DND-41 (cell line): ENCODE data around the gene DIRAS1.

Source experiments
- ATAC-seq: fragments of 200-7000 bp; cut with Tn5 transposase; 3 replicates; pipeline ENCODE4 v1.9.1; 2021; ENCODE audit warnings: low read depth; ENCODE audit not compliant: insufficient read depth
- DNase-seq: peaks from one replicate; pipeline ENCODE4 v3.0.0-alpha.2; 2020
- H2AFZ ChIP-seq: 2 replicates; pipeline ENCODE4 v1.6.0; 2012; ENCODE audit warnings: low read depth, low read length
- H3K27ac ChIP-seq: 2 replicates; pipeline ENCODE4 v1.5.1; 2012; ENCODE audit warnings: low read length, inconsistent platforms
- H3K27me3 ChIP-seq: fragments of 200-600 bp; sonication (generic); 2 replicates; pipeline ENCODE4 v1.6.0; 2012; ENCODE audit warnings: low read length, mild to moderate bottlenecking, inconsistent platforms; ENCODE audit not compliant: insufficient read depth, poor library complexity
- H3K36me3 ChIP-seq: 2 replicates; pipeline ENCODE4 v1.5.1; 2012; ENCODE audit warnings: low read length, inconsistent platforms; ENCODE audit not compliant: insufficient read depth
- H3K4me1 ChIP-seq: 2 replicates; pipeline ENCODE4 v1.5.1; 2012; ENCODE audit warnings: mild to moderate bottlenecking, low read length; ENCODE audit not compliant: insufficient read depth
- H3K4me2 ChIP-seq: 2 replicates; pipeline ENCODE4 v1.6.0; 2012; ENCODE audit warnings: mild to moderate bottlenecking, moderate library complexity, low read length, inconsistent platforms; ENCODE audit not compliant: insufficient read depth
- H3K4me3 ChIP-seq, 2 experiments: fragments of 200-600 bp in 1 of 2; shearing (Covaris generic) in 1 of 2; 2 replicates each; pipeline ENCODE4 v1.5.1; 2012 to 2016; ENCODE audit warnings: inconsistent platforms in 2 of 2, low read length in 2 of 2, mild to moderate bottlenecking in 2 of 2, low read depth in 1 of 2, moderate library complexity in 1 of 2
- H3K79me2 ChIP-seq: 2 replicates; pipeline ENCODE4 v1.6.0; 2012; ENCODE audit warnings: low read length, inconsistent platforms; ENCODE audit not compliant: insufficient read depth
- H3K9ac ChIP-seq: 2 replicates; pipeline ENCODE4 v1.6.0; 2012; ENCODE audit warnings: low read depth, mild to moderate bottlenecking, inconsistent platforms, low read length, moderate library complexity
- H3K9me3 ChIP-seq: 2 replicates; pipeline ENCODE4 v1.5.1; 2012; ENCODE audit warnings: low read length, moderate library complexity, mild to moderate bottlenecking, inconsistent platforms; ENCODE audit not compliant: insufficient read depth, severe bottlenecking
- H4K20me1 ChIP-seq: 2 replicates; pipeline ENCODE4 v1.6.0; 2012; ENCODE audit warnings: low read length; ENCODE audit not compliant: insufficient read depth
- CTCF ChIP-seq: IDR thresholded peaks from 2 replicates; pipeline ENCODE4 v1.5.1; 2012; ENCODE audit warnings: borderline replicate concordance, low read length, moderate library complexity, mild to moderate bottlenecking; ENCODE audit not compliant: poor library complexity, severe bottlenecking; ENCODE audit errors: extremely low read depth
- EZH2 ChIP-seq: IDR thresholded peaks from 3 replicates; pipeline ENCODE4 v1.6.1; 2012; ENCODE audit warnings: borderline replicate concordance, low read depth, mild to moderate bottlenecking, moderate library complexity, low read length, inconsistent platforms; ENCODE audit not compliant: severe bottlenecking

DIRAS1 gene

GRCh38 chr19:2701361-2702169 lies 19.6 kb downstream of the DIRAS1 start:
- Histone ChIP-seq H3K4me1 (no peaks in the 10 kb centered on the region), H3K4me2 (no peak overlapping the region), H3K4me3 (no peak overlapping the region), H3K9me3 (no peaks in the 10 kb centered on the region), H3K36me3 (no peaks in the 10 kb centered on the region), H3K27ac (no peak overlapping the region), H3K9ac (no peak overlapping the region), H4K20me1 (no peaks in the 10 kb centered on the region; the same call in 1 of the 2 replicates), H2AFZ (no peak overlapping the region), H3K27me3 (no peaks in the 10 kb centered on the region), H3K79me2 (no peaks in the 10 kb centered on the region)
- DNase-seq (no peak), ATAC-seq (no peak)
- TF ChIP-seq EZH2 = no peak
- TF ChIP-seq CTCF = no peak

DNA sequence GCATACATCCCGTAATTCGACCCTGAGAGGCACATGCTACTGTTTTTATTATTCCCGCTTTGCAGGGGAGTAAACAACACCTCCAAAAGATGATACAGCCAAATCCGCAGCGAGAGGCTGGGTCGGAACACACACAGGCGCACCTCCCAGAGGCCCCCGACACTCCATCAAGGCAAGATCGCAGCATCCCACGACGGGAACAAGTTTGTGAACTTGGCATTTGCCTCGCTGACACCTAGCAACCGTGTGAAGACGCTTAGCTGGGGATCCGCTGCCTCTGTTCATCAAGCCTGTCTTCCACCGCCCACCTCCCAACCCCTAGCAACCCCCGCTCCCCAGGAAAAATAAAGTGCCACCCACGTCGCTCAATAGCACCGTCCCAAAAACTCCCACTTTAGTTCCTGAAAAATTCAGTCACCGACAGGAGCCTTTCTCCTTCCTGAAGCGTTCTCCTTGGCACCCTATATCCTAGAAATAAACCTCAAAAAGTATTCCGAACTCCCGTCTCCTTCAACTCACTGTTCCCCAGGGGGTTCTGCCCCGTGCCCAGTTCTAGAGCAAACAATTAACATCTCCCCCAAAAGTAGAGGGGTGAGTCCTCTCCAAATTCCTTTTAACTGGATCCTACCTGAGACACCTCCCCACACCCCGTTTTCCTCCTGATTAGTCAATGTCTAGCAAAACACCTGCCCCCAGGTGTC lies 20.4 kb downstream of the DIRAS1 start:
- H3K79me2 ChIP-seq = no peaks in the 10 kb centered on the region
- H3K27ac ChIP-seq = no peak overlapping the region
- H3K9me3 ChIP-seq = no peaks in the 10 kb centered on the region
- ATAC-seq (no peak), DNase-seq (no peak)
- H2AFZ ChIP-seq = no peak overlapping the region
- no peak overlapping the region for H3K4me2 ChIP-seq
- H3K27me3 ChIP-seq = no peaks in the 10 kb centered on the region
- H4K20me1 ChIP-seq = no peaks in the 10 kb centered on the region; the same call in 1 of the 2 replicates
- no peaks in the 10 kb centered on the region for H3K4me1 ChIP-seq
- H3K36me3 ChIP-seq = no peaks in the 10 kb centered on the region
- TF ChIP-seq EZH2 (no peak), CTCF (no peak)
- no peak overlapping the region for H3K4me3 ChIP-seq
- H3K9ac ChIP-seq = no peak overlapping the region

DNA sequence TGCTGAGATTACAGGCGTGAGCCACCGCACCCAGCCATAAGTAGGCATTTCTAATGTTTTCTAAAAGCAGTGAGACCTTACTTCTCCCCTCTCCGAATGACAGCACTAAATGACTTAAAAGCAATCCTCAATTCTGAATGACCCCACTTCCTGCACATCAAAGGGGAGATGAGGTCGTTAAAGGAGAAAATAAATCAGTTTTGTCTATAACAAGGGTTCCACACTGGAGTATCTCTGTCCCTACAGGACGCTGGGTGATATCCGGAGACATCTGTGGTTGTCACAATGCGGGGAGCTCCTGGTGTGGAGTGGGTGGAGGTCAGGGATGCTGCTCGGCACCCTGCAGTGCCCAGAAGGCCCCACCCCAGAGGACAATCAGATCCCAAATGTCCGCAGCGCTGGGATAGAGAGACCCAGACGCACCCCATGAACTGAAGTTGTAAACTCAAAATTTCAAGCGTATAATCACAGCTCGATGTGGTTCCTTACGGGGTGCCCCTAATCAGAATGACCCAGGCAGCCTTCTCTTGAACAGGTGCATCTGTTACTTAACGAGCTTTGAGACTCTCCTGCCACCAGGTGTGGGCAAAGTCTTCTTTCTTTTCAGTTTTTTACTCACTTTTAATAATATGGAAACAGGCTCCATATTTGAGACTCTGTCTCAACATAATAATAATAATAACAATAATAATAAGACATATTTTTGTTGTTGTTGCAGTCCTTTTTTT lies 21.6 kb downstream of the DIRAS1 start:
- no peak overlapping the region for H3K4me3 ChIP-seq
- no peaks in the 10 kb centered on the region for H3K4me1 ChIP-seq
- H3K9ac ChIP-seq = no peak overlapping the region
- H2AFZ ChIP-seq = no peak overlapping the region
- H3K36me3 ChIP-seq = no peaks in the 10 kb centered on the region
- no peaks in the 10 kb centered on the region for H3K79me2 ChIP-seq
- H3K27ac ChIP-seq = no peak overlapping the region
- ATAC-seq = no peak
- DNase-seq = no peak
- H3K4me2 ChIP-seq = no peak overlapping the region
- no peaks in the 10 kb centered on the region for H3K27me3 ChIP-seq
- no peak for TF ChIP-seq CTCF
- TF ChIP-seq EZH2 = no peak
- H4K20me1 ChIP-seq = no peaks in the 10 kb centered on the region; the same call in 1 of the 2 replicates
- H3K9me3 ChIP-seq = no peaks in the 10 kb centered on the region
